Gastroesophageal sphincter (tissue), 4 donors: ENCODE measurements around the gene FAAP100. TPM values are rescaled to one million over a fixed set of nuclear protein-coding genes. Genes with fewer than 3 reads are reported as not detected.
A peak's percentile ranks its signal among the peaks of the same experiment; 100 is the strongest.

Source experiments
- ATAC-seq: fragments of 150-250 bp; one replicate; pipeline ENCODE4 v1.9.1; 2016; ENCODE audit warnings: mild to moderate bottlenecking, moderate library complexity
- H3K27ac ChIP-seq, 4 donors: fragments of 200-600 bp; sonication (generic) in 3 of 4; 1 replicate in 3 of 4; 2 replicates in 1 of 4; pipeline ENCODE4 v1.5.1; 2016 to 2019
- H3K27me3 ChIP-seq: fragments of 200-600 bp; sonication (generic); one replicate; pipeline ENCODE4 v1.5.1; 2019
- H3K36me3 ChIP-seq, 2 donors: fragments of 200-600 bp; sonication (generic); one replicate each; pipeline ENCODE4 v1.5.1; 2019; ENCODE audit warnings: control low read depth in 1 of 2
- H3K4me1 ChIP-seq, 3 donors: fragments of 200-600 bp; sonication (generic); 1 replicate in 2 of 3; 2 replicates in 1 of 3; pipeline ENCODE4 v1.5.1; 2016 to 2019; ENCODE audit warnings: control low read depth in 2 of 3
- H3K4me3 ChIP-seq, 2 donors: fragments of 200-600 bp; sonication (generic); one replicate each; pipeline ENCODE4 v1.5.1; 2019; ENCODE audit warnings: mild to moderate bottlenecking in 1 of 2, moderate library complexity in 1 of 2
- H3K9me3 ChIP-seq, 3 donors: fragments of 200-600 bp; sonication (generic); one replicate each; pipeline ENCODE4 v1.5.1; 2017 to 2019; ENCODE audit warnings: control low read depth in 2 of 3
- EP300 ChIP-seq: sonication (generic); formaldehyde crosslinking; IDR thresholded peaks from one replicate; pipeline ENCODE4 v1.6.1; 2017; ENCODE audit warnings: antibody characterized with exemption, mild to moderate bottlenecking
- POLR2A ChIP-seq, 2 donors: fragments of 450-650 bp; IDR thresholded peaks; one replicate each; pipeline ENCODE4 v1.6.1; 2017; ENCODE audit warnings: antibody characterized with exemption in 2 of 2, mild to moderate bottlenecking in 2 of 2, moderate library complexity in 1 of 2
- POLR2AphosphoS5 ChIP-seq: sonication (generic); formaldehyde crosslinking; IDR thresholded peaks from one replicate; pipeline ENCODE4 v1.6.1; 2017; ENCODE audit warnings: antibody characterized with exemption
- WGBS, 2 donors: methylation state at CpG; one replicate each; pipeline ENCODE4 v1.1.5; 2018; ENCODE audit warnings: low coverage in 1 of 2; 5-methylcytosine and 5-hydroxymethylcytosine counted together
- total RNA-seq, 4 donors: library from RNA; depleted of rRNA; stranded (reverse); fragments of >200 nt; gene quantifications; one replicate each; pipeline ENCODE4 v1.1.0, GENCODE V29; 2016
- TF ChIP-seq, protein P1 (sequence below), 4 experiments: fragments of 200-600 bp in 2 of 4; fragments of 450-650 bp in 2 of 4; sonication (generic) in 1 of 4; IDR thresholded peaks; one replicate each; pipeline ENCODE4 v1.5.1; 2017 to 2019; ENCODE audit warnings: antibody characterized with exemption in 4 of 4, mild to moderate bottlenecking in 2 of 4, moderate library complexity in 2 of 4

The FAAP100 gene
- total RNA-seq, 4 donors from 2014 or later: 14.6 to 32.1 (median 20.7) TPM

- Histone ChIP-seq H3K27ac (no peak overlapping the region), H3K36me3 (peaks cover 0 to 92% of the 10 kb centered on the region in 2 donors), H3K9me3 (no peaks in the 10 kb centered on the region), H3K4me1 (peaks cover 10 to 33% (median 20%) of the 10 kb centered on the region in 3 donors), H3K4me3 (no peak overlapping the region), H3K27me3 (no peaks in the 10 kb centered on the region)
- no peak for TF ChIP-seq EP300
- TF ChIP-seq, protein P1, sequence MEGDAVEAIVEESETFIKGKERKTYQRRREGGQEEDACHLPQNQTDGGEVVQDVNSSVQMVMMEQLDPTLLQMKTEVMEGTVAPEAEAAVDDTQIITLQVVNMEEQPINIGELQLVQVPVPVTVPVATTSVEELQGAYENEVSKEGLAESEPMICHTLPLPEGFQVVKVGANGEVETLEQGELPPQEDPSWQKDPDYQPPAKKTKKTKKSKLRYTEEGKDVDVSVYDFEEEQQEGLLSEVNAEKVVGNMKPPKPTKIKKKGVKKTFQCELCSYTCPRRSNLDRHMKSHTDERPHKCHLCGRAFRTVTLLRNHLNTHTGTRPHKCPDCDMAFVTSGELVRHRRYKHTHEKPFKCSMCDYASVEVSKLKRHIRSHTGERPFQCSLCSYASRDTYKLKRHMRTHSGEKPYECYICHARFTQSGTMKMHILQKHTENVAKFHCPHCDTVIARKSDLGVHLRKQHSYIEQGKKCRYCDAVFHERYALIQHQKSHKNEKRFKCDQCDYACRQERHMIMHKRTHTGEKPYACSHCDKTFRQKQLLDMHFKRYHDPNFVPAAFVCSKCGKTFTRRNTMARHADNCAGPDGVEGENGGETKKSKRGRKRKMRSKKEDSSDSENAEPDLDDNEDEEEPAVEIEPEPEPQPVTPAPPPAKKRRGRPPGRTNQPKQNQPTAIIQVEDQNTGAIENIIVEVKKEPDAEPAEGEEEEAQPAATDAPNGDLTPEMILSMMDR (IDR thresholded peaks at IDR 0.05): no peak
- no peak for TF ChIP-seq POLR2AphosphoS5
- TF ChIP-seq POLR2A (IDR thresholded peaks at IDR 0.05): no peak
- 77 to 80% methylated on average over 4 to 8 of the region's 10 CpGs for WGBS, 2 donors
- ATAC-seq: no peak
Observed at GRCh38 chr17:81563861-81564586, 11.9 kb upstream of the FAAP100 start.

- Histone ChIP-seq H3K36me3 (peaks cover 0 to 99% of the 10 kb centered on the region in 2 donors), H3K4me1 (peaks cover 4 to 13% (median 9%) of the 10 kb centered on the region in 3 donors), H3K27ac (no peak overlapping the region), H3K4me3 (no peak overlapping the region), H3K9me3 (no peaks in the 10 kb centered on the region), H3K27me3 (no peaks in the 10 kb centered on the region)
- 63 to 90% methylated on average over 3 to 4 of the region's 4 CpGs for WGBS, 2 donors
- ATAC-seq: no peak
- TF ChIP-seq POLR2AphosphoS5 (no peak), EP300 (no peak), POLR2A (IDR thresholded peaks at IDR 0.05) (no peak)
- TF ChIP-seq, protein P1 (IDR thresholded peaks at IDR 0.05): no peak
Observed at GRCh38 chr17:81561494-81561885, 9.3 kb upstream of the FAAP100 start.

GRCh38 chr17:81558941-81559806 is 7.0 kb upstream of the FAAP100 start:
- H3K36me3 ChIP-seq: peaks cover 0 to 81% of the 10 kb centered on the region in 2 donors
- H3K27me3 ChIP-seq: no peaks in the 10 kb centered on the region
- ATAC-seq: peak; percentile 24
- H3K4me3 ChIP-seq: no peak overlapping the region
- peaks cover 0 to 1% (median 0%) of the 10 kb centered on the region in 3 donors for H3K4me1 ChIP-seq
- 90% methylated on average over 2 of the region's 27 CpGs; no CpG with 5 or more reads in 1 of the 2 donors for WGBS, 2 donors
- TF ChIP-seq, protein P1 (IDR thresholded peaks at IDR 0.05): no peak
- TF ChIP-seq POLR2AphosphoS5 (no peak), POLR2A (IDR thresholded peaks at IDR 0.05) (no peak), EP300 (no peak)
- no peaks in the 10 kb centered on the region for H3K9me3 ChIP-seq
- no peak overlapping the region for H3K27ac ChIP-seq

- Histone ChIP-seq H3K27me3 (no peaks in the 10 kb centered on the region), H3K36me3 (peaks cover 0 to 71% of the 10 kb centered on the region in 2 donors), H3K4me1 (peaks cover 0 to 12% (median 8%) of the 10 kb centered on the region in 3 donors), H3K27ac (no peak overlapping the region), H3K4me3 (no peak overlapping the region), H3K9me3 (no peaks in the 10 kb centered on the region)
- 100% methylated on average over 1 of the region's 12 CpGs; no CpG with 5 or more reads in 1 of the 2 donors for WGBS, 2 donors
- no peak for ATAC-seq
- TF ChIP-seq POLR2AphosphoS5 (no peak), EP300 (no peak), POLR2A (IDR thresholded peaks at IDR 0.05) (no peak)
- TF ChIP-seq, protein P1 (IDR thresholded peaks at IDR 0.05): no peak
Observed at GRCh38 chr17:81558115-81558468, 5.9 kb upstream of the FAAP100 start.
